ENCODE results near the gene BIRC7. TPM values are rescaled to one million over a fixed set of nuclear protein-coding genes. Genes with fewer than 3 reads are reported as not detected.

BIRC7 gene
- total RNA-seq, 1 donor from 2014 or later: not detected

GRCh38 chr20:63214514-63214913 is 21.2 kb upstream of the BIRC7 start:
- Mint-ChIP-seq H3K4me3 (ENCODE audit: low read depth) (peak overlapping the region; percentile 99), H3K4me1 (ENCODE audit: low read depth) (peaks cover 28% of the 10 kb centered on the region), H3K27me3 (no peaks in the 10 kb centered on the region), H3K9me3 (ENCODE audit: low read depth) (no peaks in the 10 kb centered on the region), H3K27ac (peak overlapping the region; percentile 98), H3K36me3 (ENCODE audit: insufficient read depth) (peaks cover 19% of the 10 kb centered on the region)
- TF ChIP-seq CTCF (IDR thresholded peaks at IDR 0.05; ENCODE audit: unreplicated experiment): no peak
- DNase-seq (ENCODE audit: low spot score, unreplicated experiment): no peak

GRCh38 chr20:63215101-63216040 is 20.3 kb upstream of the BIRC7 start:
- Mint-ChIP-seq H3K4me1 (ENCODE audit: low read depth) (peaks cover 28% of the 10 kb centered on the region), H3K9me3 (ENCODE audit: low read depth) (no peaks in the 10 kb centered on the region), H3K36me3 (ENCODE audit: insufficient read depth) (peaks cover 19% of the 10 kb centered on the region)

GRCh38 chr20:63216041-63216848 is 19.5 kb upstream of the BIRC7 start, which contains the start of gene YTHDF1:
TSS of gene YTHDF1 (minus strand) at chr20:63216131. CDS start at chr20:63215892, 239 bp downstream.
- Mint-ChIP-seq H3K36me3 (ENCODE audit: insufficient read depth) (peaks cover 16% of the 10 kb centered on the region), H3K27me3 (peaks cover 9% of the 10 kb centered on the region), H3K4me1 (ENCODE audit: low read depth) (peaks cover 28% of the 10 kb centered on the region), H3K4me3 (ENCODE audit: low read depth) (peak within 1 kb of the TSS; percentile 99), H3K9me3 (ENCODE audit: low read depth) (no peaks in the 10 kb centered on the region), H3K27ac (peak within 1 kb of the TSS; percentile 98)
- DNase-seq (ENCODE audit: low spot score, unreplicated experiment): peak; percentile 95
- TF ChIP-seq CTCF (IDR thresholded peaks at IDR 0.05; ENCODE audit: unreplicated experiment): no peak

More at GRCh38 chr20:63215101-63216040, 20.3 kb upstream of the BIRC7 start:
- peak; percentile 57 for TF ChIP-seq CTCF (IDR thresholded peaks at IDR 0.05; ENCODE audit: unreplicated experiment)
- peak overlapping the region; percentile 98 for H3K27ac Mint-ChIP-seq
- H3K4me3 Mint-ChIP-seq (ENCODE audit: low read depth): peak overlapping the region; percentile 99
- DNase-seq (ENCODE audit: low spot score, unreplicated experiment): peak; percentile 27
- H3K27me3 Mint-ChIP-seq: peaks cover 4% of the 10 kb centered on the region

GRCh38 chr20:63216849-63217471 is 18.7 kb upstream of the BIRC7 start:
- peak overlapping the region; percentile 96 for H3K27ac Mint-ChIP-seq
- no peaks in the 10 kb centered on the region for H3K9me3 Mint-ChIP-seq (ENCODE audit: low read depth)
- peak overlapping the region; percentile 77 for H3K4me3 Mint-ChIP-seq (ENCODE audit: low read depth)
- peaks cover 9% of the 10 kb centered on the region for H3K27me3 Mint-ChIP-seq
- peaks cover 15% of the 10 kb centered on the region for H3K36me3 Mint-ChIP-seq (ENCODE audit: insufficient read depth)
- DNase-seq (ENCODE audit: low spot score, unreplicated experiment): no peak
- peaks cover 28% of the 10 kb centered on the region for H3K4me1 Mint-ChIP-seq (ENCODE audit: low read depth)
- no peak for TF ChIP-seq CTCF (IDR thresholded peaks at IDR 0.05; ENCODE audit: unreplicated experiment)

- Mint-ChIP-seq H3K4me1 (ENCODE audit: low read depth) (peaks cover 26% of the 10 kb centered on the region), H3K9me3 (ENCODE audit: low read depth) (no peaks in the 10 kb centered on the region), H3K27ac (no peak overlapping the region), H3K36me3 (ENCODE audit: insufficient read depth) (peaks cover 9% of the 10 kb centered on the region), H3K4me3 (ENCODE audit: low read depth) (no peak overlapping the region), H3K27me3 (peaks cover 12% of the 10 kb centered on the region)
- no peak for DNase-seq (ENCODE audit: low spot score, unreplicated experiment)
- no peak for TF ChIP-seq CTCF (IDR thresholded peaks at IDR 0.05; ENCODE audit: unreplicated experiment)
Observed at GRCh38 chr20:63217706-63218105, 18.0 kb upstream of the BIRC7 start.
